Muscle of back (tissue), 13 donors: ENCODE measurements around the gene CHCT1. TPM values are rescaled to one million over a fixed set of nuclear protein-coding genes. Genes with fewer than 3 reads are reported as not detected.
A peak's percentile ranks its signal among the peaks of the same experiment; 100 is the strongest.
"Not testable (repeated sequence)": the region's sequence is repeated elsewhere in the genome, so short reads cannot be mapped to it uniquely, and the experiment has no call there.

Experiments used
- DNase-seq, 3 donors: peaks; one replicate each; pipeline versions ENCODE4 v3.0.0 to v3.0.0-alpha.2; 2013
- long read RNA-seq, 9 donors: transcript quantifications; one replicate each; lab custom pipeline, GENCODE V29; 2026
- polyA plus RNA-seq, 10 donors: library from polyadenylated mRNA; unstranded; fragments of 120-200 nt; gene quantifications; one replicate each; pipeline ENCODE4 v1.2.1, GENCODE V29; 2013; ENCODE audit not compliant: insufficient read length in 10 of 10

The CHCT1 gene
- under 1 TPM in 1 of 10 donors, not detected in 9; 0.54 TPM for polyA plus RNA-seq
- long read RNA-seq, donor 1: 0 reads
- long read RNA-seq, donor 2: 0 reads
- long read RNA-seq, donor 3: 0 reads
- long read RNA-seq, donor 4: 0 reads
- long read RNA-seq, donor 5: 0 reads
- long read RNA-seq, donor 6: 0 reads
- long read RNA-seq, donor 7: 0 reads
- long read RNA-seq, donor 8: 0 reads
- long read RNA-seq, donor 9: 0 reads

DNA sequence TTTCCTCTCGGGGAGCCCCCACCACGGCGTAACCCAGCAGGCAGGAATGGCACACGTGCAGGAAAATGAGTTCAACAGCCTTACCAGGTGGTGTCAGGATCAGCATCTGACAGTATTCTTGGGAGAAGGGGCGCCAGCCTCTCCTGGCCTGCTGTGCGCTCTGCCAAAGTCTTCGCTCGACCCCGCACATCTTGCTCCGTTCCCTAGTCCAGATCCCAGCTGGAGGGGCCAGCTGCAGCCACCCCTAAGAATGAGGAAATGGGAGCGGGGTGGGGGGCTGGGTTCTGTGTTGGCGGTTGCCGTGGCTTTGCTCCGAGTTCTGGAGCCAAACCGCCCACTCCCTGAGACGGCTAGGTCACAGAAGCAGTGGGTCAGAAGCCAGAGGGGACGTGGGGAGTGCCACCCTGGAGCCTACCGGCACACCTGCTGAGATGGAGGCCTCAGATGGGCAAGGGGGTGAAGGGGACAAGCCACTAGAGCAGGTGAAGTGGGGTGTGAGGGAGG, at the start of gene CHCT1:
Gene CHCT1, plus strand, starts transcription at position 328 of the 504 bp plus-strand sequence. Its CDS starts 104 bp downstream, at position 432.
- no peak for DNase-seq

DNA sequence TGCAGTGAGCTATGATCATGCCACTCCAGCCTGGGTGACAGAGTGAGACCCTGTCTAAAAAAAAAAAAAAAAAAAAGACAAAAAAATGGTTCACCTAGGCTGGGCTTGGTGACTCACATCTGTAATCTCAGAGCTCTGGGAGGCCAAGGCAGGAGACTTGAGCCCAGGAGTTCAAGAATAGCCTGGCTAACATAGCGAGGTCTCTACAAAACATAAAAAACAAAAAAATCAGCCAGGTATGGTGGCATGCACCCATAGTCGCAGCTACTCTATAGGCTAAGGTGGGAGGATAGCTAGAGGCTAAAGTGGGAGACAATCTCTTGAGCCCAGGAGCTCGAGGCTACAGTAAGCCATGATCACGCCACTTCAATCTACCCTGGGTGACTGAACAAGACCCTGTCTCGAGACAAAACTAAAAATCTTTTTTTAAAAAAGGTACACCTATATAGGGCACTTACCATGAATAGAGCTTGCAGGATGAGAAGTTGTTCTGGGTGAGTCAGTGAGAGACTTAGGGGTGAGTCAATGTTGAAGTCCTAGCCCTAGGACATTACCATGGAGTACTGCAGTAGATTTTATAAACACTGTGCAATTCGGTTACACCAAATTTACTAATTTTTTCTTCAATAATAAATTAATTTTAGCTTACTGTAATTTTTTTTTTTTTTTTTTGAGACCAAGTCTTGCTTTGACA, 49.4 kb upstream of the CHCT1 start:
- DNase-seq: no peak

DNA sequence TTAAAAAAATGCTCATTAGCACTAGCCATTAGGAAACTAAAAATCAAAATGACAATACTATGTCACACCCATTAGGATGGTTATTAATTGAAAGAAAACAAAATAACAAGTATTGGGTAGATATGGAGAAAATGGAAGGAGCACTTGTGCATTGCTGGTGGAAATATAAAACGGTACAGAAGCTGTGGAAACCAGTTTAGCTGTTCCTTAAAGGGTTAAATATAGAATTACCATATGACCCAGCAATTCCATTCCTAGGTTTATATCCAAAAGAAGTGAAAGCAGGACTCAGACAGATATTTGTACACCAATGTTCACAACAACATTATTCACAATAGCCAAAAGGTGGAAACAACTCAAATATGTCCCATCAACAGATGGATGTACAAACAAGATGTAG, 44.1 kb upstream of the CHCT1 start:
- DNase-seq: not testable (repeated sequence)

DNA sequence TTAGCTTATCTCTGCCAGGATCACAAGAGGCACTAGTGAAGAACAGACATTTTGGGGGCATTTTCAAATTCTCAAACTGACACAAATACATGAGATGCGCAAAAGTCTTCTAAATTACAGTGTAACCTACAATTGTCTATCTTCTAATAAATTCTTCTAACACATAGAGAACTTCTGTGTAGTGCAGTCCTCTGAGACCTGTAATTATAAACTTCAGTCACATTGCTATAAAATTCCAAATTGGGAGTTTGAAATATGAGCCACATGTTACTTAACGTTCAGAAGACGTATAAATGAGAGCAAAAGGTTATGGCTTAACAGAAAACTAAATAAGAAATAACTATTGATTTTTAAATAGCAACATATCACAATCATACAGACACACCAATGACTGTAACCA, 42.8 kb upstream of the CHCT1 start:
- not testable (repeated sequence) for DNase-seq

DNA sequence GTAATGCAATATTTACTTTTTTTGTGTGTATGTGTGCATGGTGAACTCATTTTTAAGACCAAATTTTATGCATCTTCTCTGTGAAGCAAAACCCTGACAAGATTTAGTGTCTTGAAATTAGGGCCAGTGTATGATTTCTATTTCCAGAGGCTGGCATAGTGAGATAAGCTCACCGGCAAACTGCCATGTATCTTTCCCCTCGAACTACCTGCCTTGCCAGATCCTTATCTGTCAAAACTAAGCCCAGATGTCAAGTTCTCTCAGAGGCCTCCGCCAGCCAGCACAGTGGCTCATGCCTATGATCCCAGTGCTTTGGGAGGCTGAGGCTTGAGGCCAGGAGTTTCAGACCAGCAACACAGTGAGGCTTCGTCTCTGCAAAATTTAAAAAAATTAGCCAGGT, 40.3 kb upstream of the CHCT1 start:
- no peak for DNase-seq

DNA sequence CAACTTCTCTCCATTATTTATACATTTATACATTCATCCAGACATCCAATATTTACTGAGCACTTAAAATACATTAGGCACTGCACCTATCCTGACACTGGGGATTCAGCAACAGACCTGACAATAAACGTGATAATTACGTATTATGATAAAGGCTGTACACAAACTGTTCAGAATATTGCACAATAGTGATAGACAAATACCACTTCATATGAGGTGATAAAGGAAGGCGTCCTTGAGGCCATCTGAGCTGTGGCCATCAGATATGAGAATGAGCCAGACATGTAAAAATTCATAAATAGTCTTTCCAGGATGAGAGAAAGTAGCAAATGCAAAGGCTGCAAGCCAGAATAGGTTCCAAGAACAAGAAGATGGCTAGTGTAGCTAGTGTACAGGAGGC, 38.9 kb upstream of the CHCT1 start:
- DNase-seq: no peak

DNA sequence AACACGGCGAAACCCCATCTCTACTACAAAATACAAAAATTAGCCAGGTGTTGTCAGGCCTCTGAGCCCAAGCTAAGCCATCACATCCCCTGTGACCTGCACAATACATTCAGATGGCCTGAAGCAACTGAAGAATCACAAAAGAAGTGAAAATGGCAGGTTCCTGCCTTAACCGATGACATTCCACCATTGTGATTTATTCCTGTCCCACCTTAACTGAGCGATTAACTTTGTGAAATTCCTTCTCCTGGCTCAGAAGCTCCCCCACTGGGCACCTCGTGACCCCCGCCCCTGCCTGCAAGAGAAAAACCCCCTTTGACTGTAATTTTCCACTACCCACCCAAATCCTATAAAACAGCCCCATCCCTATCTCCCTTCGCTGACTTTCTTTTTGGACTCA, 37.4 kb upstream of the CHCT1 start:
- not testable (repeated sequence) for DNase-seq

DNA sequence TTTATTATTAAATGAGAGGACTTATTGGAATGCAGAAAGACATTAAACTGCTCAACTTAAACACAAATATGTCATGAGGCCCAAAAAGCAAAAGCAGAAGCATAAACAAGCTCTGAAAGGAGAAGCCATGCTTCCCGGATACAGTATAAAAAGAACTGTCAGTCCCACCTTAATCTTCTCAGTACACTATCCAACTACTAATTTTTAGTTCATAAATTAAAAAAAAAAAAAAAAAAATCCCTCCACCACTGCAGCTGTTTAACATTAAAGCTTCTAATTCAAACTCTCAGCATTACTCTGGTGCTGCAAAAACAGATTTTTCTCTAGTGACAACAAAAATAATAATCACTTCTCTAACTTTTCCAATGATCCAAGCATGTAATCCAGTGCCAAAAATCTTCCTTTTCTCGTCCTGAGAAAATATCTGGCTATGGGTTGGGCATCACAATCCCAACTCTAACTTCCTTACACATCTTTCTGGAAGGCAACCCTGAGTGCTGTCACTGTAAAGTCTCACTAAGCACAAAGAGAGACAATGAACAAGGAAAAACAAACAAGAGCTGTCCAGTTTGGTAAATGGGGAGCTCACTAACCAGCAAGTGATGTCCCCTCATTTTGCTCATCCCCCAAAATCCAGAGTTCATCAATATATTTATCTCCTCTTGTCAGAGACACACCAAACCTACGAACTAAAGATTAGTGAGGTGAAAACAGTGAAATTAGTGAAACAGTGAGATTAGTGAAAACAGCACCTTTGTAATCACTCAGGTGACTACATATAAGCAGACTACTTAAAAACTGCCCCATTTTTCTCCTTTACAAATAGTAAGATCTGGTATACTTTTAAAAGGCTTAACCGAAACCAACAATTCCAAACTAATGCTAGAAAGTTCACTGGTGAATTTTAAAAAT, 35.9 kb upstream of the CHCT1 start:
- DNase-seq: peak in 2 of 3 donors; percentile 28 to 36

DNA sequence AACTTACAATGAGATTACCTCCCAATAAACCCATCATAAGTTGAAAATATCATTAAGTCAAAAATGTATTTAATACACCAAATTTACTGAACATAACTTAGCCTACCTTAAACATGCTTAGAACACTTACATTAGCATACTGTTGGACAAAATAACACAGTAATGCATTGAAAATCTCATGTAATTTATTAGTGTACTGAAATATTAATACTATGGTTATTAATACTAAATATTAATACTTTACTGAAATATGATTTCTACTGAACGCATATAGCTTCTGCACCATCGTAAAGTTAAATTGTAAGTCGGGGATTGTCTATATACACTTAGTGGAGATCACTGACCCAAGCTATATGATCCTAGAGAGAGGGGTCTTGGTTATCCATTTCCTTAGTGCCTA, 34.6 kb upstream of the CHCT1 start:
- no peak for DNase-seq

DNA sequence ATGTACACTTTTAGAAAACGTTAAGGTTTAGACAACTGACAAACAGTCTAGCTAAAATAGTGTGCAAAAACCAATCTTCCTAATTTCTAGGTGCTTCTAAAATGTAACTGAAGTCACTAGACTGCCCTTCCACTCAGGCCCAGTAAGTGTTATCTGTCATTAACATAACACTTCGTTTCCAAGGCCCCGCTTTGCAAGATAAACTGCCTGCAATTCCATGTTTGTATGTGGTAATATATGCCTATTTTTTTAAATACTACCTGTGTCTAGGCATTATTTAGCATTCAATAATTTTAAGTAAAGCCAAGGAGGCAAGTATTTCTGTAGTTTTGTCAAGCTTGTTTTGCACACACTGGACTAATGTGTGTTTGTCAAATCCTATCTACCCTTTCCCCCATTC, 33.5 kb upstream of the CHCT1 start:
- no peak for DNase-seq

DNA sequence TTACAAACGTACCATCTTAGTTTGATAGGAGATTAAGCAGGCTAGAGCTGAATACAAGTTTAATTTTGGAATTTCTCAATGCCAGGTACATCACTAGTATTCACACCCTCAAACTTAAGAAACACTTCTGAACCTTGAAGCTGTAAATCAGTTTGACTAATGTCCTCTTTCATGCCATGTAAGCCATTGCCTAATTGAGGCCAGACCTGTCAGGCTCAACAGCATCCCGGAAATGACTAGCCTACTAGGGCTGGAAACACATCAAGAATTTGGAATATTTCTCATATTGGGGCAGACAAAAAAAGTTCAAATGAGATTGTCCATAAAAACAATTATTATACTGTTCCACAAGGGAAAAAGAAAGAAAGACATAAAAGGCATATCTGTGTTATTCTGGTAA, 32.1 kb upstream of the CHCT1 start:
- peak in 1 of 3 donors; percentile 53 for DNase-seq

DNA sequence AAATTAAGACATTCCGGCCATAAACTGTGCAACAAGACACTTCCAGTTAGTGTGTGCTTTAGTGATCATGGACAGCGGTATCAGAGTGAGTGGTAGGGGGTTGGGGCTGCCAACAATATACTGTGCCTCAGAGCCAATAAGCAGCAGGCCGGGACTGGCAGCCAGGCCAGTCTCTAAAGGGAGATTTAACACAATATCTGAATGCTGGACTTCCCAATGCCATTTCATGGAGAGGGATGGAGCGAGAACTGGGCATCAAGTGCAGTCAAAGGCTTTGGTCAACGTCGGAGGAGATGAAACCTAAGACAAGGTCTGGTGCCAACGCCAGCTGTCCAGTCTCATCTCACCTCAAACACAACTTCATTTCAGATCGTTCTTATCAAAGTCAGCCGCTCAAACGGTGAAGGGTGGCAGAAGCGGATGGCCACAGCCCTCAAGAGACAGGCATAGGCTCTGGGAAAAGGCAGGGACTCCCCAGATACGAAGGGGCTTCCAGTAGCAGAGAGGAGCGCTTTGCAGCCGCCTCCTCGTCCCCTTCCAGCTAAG, 31.3 kb upstream of the CHCT1 start:
- DNase-seq: peak; percentile 31 to 67 (median 44)

DNA sequence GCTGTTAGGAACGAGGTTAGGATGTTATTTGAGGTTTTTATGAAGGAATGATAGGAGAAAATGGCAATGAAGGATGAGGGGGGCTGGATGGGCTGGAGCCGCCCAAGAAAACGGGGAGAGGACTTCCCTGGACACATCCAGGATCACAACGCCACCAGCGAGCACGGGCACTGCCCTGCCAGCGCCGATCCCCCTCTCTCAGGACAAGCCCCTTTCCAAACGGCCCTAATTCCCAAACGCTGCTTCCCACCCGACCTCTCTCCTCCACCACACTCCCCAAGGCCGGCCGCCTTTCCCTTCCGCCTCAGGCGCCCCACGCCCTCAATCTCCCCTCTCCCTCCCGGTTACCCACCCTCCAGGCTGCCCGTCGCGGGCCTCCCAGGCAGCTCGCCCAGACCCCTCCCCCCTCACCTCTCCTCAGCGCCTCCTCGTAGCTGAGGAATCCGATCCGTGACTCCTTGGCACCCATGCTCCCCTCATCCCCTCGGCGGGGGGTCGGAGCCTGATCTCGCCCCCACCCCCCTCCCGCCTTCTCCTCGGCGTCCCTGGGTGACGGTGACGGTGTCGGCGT, 30.7 kb upstream of the CHCT1 start:
- no peak for DNase-seq

DNA sequence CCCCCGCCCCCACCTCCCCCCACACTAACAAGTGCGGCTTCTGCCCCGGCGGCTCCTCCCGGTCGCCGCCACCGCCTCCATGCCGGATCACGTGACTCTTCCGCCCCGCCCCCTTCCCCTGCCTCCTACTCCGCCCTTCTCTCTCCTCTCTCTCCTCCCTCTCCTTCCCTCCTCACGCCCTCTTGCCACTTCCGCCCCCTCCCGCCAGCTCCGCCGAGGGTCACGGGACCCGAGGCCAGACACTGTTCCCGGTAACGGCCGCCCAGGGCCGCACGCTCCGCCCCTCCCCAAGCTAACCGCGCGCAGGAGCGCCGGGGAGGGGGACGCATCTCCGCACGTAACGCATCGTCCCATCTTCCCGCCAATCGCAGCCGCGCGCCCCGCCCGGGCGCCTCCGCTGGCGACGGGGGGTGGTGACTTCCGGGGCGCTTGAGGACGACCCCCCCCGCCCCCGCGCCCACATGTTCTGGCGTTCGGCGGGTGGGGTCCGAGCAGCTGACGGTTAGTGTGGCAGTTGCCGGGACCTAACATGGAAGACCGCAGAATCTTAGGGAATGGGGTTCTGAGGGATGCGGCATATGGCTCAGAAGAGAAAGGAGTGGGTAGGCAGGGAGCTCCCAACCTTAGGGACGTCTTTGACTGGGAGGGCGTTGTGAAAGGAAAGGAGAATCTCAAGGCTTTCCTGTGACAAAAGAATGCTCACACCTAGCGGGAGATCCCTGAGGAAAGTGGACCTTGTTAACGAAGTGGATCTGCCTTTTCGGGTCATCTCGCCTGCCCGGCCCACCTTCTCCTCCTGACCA, 30.0 kb upstream of the CHCT1 start, which contains the start of gene USP32:
Gene USP32, minus strand, starts transcription at position 92 of the 803 bp plus-strand sequence. CDS start 194 bp downstream, outside the sequence.
- DNase-seq: peak; percentile 98 to 100 (median 98)

DNA sequence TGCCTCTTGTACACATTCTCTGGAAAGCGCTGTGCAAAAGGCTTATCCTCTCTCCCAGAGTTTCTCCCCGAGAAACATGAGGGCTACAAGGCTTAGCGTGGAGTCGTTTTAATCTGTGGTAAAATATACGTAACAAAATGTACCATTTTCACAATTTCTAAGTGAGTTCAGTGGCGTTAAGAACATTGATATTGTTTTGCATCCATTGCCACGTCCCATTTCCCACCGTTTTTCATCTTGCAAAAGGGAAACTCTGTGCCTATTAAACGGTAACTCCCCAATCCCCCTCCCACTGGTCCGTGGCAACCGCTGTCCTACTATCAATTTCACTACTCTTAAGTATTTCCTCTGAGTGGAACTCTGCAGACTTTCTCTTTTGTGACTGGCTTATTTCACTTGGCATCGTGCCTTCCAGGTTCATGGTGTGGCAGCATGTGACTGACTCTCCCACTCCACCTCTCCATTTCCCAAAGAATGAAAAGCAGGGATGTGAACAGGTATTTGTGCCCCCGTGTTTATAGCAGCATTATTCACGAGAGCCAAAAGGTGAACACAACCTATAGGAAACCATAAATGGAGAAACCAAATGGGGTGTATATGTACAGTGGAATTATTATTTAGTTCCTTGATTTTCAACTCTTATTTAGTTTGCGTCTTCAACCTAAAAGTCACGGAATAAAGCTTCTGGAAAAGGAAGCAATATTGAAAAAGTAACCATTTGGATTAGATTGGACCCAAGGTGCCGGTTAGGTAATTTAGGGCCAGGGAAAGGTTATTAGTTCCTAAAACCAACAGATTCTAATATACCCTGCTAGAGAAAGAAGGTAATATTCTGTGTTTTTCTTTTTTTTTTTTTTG, 29.2 kb upstream of the CHCT1 start:
- peak; percentile 40 to 67 (median 45) for DNase-seq

DNA sequence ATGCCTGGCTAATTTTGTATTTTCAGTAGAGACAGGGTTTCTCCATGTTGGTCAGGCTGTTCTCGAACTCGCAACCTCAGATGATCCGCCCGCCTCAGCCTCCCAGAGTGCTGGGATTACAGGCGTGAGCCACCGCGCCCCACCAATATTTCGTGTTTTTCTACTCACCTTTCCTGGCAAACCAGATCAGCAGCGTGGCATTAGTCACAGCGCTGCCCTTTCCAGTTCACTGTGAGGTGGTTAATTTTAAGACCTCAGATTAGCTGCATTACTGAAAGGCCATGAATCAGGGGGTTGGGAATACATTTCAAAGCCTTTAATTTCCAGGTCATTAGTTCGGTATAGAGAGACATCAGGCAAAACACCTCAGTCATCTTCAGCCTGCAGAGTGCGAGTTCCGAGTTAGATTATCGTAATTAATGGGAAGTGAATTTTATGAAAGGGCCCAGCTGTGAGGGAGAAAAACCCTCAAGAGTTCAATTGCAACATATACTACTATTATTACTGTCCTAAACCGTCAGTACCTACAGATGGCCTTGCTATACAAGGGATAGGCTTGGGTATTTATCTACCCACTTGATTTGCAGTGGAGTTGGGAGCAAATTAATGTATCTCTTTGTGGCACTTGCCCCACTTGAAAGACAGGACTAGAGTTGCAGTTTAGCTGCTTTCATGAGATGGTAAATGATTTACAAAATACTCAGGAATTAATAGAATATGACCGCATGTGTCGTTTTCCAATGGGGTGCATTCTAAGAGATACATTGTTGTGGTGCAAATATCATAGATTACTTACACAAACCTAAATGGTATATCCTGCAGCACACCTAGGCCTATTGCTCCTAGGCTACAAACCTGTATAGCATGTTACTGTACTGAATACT, 28.2 kb upstream of the CHCT1 start:
- DNase-seq: no peak

DNA sequence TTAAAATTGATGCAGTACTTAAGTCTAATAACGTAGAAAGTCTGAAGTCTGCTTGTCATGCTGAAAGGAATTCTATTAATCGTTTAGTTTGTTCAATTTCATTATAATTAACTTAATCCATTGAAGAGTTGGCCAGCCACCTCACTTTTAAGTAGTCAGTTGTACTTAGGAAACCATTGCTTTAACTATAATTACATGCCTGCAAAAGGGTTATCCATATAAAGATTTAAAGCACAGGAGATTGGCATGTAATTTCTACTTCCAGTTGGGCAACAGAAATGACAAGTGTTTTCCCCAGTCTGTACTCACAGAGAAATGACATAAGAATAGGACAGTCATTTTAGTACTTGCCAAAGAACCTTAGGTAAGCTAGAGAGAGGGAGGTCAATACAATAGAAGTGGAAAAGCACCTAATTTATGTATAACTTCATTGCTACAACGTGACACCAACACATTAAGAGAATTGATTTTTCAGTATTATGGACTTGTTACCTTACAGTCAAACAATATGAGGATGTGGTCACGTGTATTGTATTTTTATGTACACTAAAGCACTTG, 26.7 kb upstream of the CHCT1 start:
- DNase-seq: no peak

DNA sequence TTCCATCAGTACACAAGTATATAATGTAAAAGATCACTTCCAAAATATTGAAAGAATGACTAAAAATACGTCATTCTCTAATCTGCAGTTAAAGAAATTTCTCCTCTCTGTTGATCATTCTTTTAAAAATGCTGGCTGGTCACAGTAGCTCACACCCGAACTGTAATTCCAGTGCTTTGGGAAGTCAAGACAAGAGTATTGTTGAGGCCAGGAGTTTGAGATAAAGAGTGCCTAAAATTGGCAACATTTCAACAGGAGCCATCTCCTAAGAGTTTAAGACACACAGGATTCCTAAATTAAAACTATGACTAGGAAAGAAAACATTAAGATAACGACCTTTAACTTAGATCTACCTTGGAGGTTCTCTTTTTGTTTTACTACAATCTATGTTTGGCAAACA, 25.9 kb upstream of the CHCT1 start:
- DNase-seq: no peak
